HepG2 (cell line): Measurements from ENCODE around the gene CSNK1D. TPM values are rescaled to one million over a fixed set of nuclear protein-coding genes. Genes with fewer than 3 reads are reported as not detected.

Experiments used
- DR1 ChIP-seq: sonication (generic); formaldehyde crosslinking; IDR thresholded peaks from 2 replicates; pipeline ENCODE4 v1.8.0; 2021; ENCODE audit warnings: mild to moderate bottlenecking, missing genetic modification reagents, inconsistent platforms
- ISL2 ChIP-seq: sonication (generic); formaldehyde crosslinking; IDR thresholded peaks from 2 replicates; pipeline ENCODE4 v1.5.0; 2020; ENCODE audit warnings: missing genetic modification reagents
- MATR3 ChIP-seq: sonication (generic); formaldehyde crosslinking; IDR thresholded peaks from 2 replicates; pipeline ENCODE4 v1.4.0; 2020; ENCODE audit warnings: missing genetic modification reagents
- MYNN ChIP-seq: sonication (generic); formaldehyde crosslinking; IDR thresholded peaks from 2 replicates; pipeline ENCODE4 v1.4.0; 2020; ENCODE audit warnings: mild to moderate bottlenecking, low read depth, missing genetic modification reagents
- PHF5A ChIP-seq: IDR thresholded peaks from one replicate; pipeline ENCODE4 v1.6.1; 2018; ENCODE audit warnings: low read depth, missing genetic modification reagents; ENCODE audit not compliant: unreplicated experiment
- SMC3 ChIP-seq: IDR thresholded peaks from 2 replicates; pipeline ENCODE4 v1.6.1; 2011; ENCODE audit warnings: low read length, improper control_type of control experiment
- ZBTB21 ChIP-seq: sonication (generic); formaldehyde crosslinking; IDR thresholded peaks from 2 replicates; pipeline ENCODE4 v1.4.0; 2020; ENCODE audit warnings: missing genetic modification reagents
- ZBTB3 ChIP-seq: sonication (generic); formaldehyde crosslinking; IDR thresholded peaks from 2 replicates; pipeline ENCODE4 v1.4.0; 2020; ENCODE audit warnings: low read depth, mild to moderate bottlenecking, moderate library complexity, missing genetic modification reagents, borderline replicate concordance
- ZNF414 ChIP-seq: sonication (generic); formaldehyde crosslinking; IDR thresholded peaks from 2 replicates; pipeline ENCODE4 v1.5.0; 2020; ENCODE audit warnings: missing genetic modification reagents
- ZNF678 ChIP-seq: sonication (generic); formaldehyde crosslinking; IDR thresholded peaks from 2 replicates; pipeline ENCODE4 v1.4.0; 2020; ENCODE audit warnings: mild to moderate bottlenecking, missing genetic modification reagents
- ZNF780A ChIP-seq: sonication (generic); formaldehyde crosslinking; IDR thresholded peaks from 2 replicates; pipeline ENCODE4 v1.8.0; 2022; ENCODE audit warnings: mild to moderate bottlenecking, missing genetic modification reagents, moderate library complexity
- polyA plus RNA-seq, 8 experiments: library from polyadenylated mRNA; depleted of rRNA in 3 of 8; stranded (reverse) in 7 of 8; unstranded in 1 of 8; fragments of >200 nt; fragmentation: Illumina TruSeq in 4 of 8; extraction: Trizol in 4 of 8; gene quantifications; 2 replicates each; pipeline versions ENCODE4 v1.2.1 to v1.2.3, GENCODE V29; 2011 to 2016; ENCODE audit warnings: low read depth in 4 of 8, missing spikeins in 1 of 8, mixed read lengths in 1 of 8; ENCODE audit not compliant: insufficient read depth in 1 of 8
- total RNA-seq, 5 experiments: library from RNA; depleted of rRNA; stranded (reverse); fragments of >200 nt; fragmentation: Illumina TruSeq; extraction: Trizol; gene quantifications; 2 replicates each; pipeline ENCODE4 v1.2.3, GENCODE V29; 2016; ENCODE audit warnings: low read depth in 1 of 5
- TF ChIP-seq, protein P1 (sequence below): sonication (generic); formaldehyde crosslinking; IDR thresholded peaks from 2 replicates; pipeline ENCODE4 v1.5.0; 2020; ENCODE audit warnings: mild to moderate bottlenecking, missing genetic modification reagents
- TF ChIP-seq, protein P2 (sequence below): sonication (generic); formaldehyde crosslinking; IDR thresholded peaks from 2 replicates; pipeline ENCODE4 v1.9.0; 2021; ENCODE audit warnings: mild to moderate bottlenecking, missing genetic modification reagents
- TF ChIP-seq, protein P3 (sequence below): sonication (generic); formaldehyde crosslinking; IDR thresholded peaks from 2 replicates; pipeline ENCODE4 v1.8.1; 2022; ENCODE audit warnings: low read depth, mild to moderate bottlenecking, missing genetic modification reagents
- TF ChIP-seq, protein P4 (sequence below): sonication (generic); formaldehyde crosslinking; IDR thresholded peaks from 2 replicates; pipeline ENCODE4 v1.8.0; 2022; ENCODE audit warnings: missing genetic modification reagents, mild to moderate bottlenecking, inconsistent platforms, borderline replicate concordance

CSNK1D gene
- total and polyA plus RNA-seq, 2 of the 13 experiments (the other 11 are each of a cell fraction or from before 2014, with no cell fraction given), result 31.5 to 128 TPM

- TF ChIP-seq, protein P1, sequence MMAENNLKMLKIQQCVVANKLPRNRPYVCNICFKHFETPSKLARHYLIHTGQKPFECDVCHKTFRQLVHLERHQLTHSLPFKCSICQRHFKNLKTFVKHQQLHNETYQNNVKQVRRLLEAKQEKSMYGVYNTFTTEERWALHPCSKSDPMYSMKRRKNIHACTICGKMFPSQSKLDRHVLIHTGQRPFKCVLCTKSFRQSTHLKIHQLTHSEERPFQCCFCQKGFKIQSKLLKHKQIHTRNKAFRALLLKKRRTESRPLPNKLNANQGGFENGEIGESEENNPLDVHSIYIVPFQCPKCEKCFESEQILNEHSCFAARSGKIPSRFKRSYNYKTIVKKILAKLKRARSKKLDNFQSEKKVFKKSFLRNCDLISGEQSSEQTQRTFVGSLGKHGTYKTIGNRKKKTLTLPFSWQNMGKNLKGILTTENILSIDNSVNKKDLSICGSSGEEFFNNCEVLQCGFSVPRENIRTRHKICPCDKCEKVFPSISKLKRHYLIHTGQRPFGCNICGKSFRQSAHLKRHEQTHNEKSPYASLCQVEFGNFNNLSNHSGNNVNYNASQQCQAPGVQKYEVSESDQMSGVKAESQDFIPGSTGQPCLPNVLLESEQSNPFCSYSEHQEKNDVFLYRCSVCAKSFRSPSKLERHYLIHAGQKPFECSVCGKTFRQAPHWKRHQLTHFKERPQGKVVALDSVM (CRISPR knock-in tag), result no peak; the same call in 1 of the 2 replicates
- TF ChIP-seq, protein P2, sequence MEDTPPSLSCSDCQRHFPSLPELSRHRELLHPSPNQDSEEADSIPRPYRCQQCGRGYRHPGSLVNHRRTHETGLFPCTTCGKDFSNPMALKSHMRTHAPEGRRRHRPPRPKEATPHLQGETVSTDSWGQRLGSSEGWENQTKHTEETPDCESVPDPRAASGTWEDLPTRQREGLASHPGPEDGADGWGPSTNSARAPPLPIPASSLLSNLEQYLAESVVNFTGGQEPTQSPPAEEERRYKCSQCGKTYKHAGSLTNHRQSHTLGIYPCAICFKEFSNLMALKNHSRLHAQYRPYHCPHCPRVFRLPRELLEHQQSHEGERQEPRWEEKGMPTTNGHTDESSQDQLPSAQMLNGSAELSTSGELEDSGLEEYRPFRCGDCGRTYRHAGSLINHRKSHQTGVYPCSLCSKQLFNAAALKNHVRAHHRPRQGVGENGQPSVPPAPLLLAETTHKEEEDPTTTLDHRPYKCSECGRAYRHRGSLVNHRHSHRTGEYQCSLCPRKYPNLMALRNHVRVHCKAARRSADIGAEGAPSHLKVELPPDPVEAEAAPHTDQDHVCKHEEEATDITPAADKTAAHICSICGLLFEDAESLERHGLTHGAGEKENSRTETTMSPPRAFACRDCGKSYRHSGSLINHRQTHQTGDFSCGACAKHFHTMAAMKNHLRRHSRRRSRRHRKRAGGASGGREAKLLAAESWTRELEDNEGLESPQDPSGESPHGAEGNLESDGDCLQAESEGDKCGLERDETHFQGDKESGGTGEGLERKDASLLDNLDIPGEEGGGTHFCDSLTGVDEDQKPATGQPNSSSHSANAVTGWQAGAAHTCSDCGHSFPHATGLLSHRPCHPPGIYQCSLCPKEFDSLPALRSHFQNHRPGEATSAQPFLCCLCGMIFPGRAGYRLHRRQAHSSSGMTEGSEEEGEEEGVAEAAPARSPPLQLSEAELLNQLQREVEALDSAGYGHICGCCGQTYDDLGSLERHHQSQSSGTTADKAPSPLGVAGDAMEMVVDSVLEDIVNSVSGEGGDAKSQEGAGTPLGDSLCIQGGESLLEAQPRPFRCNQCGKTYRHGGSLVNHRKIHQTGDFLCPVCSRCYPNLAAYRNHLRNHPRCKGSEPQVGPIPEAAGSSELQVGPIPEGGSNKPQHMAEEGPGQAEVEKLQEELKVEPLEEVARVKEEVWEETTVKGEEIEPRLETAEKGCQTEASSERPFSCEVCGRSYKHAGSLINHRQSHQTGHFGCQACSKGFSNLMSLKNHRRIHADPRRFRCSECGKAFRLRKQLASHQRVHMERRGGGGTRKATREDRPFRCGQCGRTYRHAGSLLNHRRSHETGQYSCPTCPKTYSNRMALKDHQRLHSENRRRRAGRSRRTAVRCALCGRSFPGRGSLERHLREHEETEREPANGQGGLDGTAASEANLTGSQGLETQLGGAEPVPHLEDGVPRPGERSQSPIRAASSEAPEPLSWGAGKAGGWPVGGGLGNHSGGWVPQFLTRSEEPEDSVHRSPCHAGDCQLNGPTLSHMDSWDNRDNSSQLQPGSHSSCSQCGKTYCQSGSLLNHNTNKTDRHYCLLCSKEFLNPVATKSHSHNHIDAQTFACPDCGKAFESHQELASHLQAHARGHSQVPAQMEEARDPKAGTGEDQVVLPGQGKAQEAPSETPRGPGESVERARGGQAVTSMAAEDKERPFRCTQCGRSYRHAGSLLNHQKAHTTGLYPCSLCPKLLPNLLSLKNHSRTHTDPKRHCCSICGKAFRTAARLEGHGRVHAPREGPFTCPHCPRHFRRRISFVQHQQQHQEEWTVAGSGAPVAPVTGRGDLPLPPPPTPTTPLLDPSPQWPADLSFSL (CRISPR knock-in tag), result no peak
- TF ChIP-seq ZNF780A (CRISPR knock-in tag) (no peak), PHF5A (CRISPR knock-in tag) (no peak), MATR3 (CRISPR knock-in tag) (no peak), ZNF414 (CRISPR knock-in tag) (0 out of 2 replicates have a peak, but pooled peaks have one; percentile 12), ZNF678 (CRISPR knock-in tag) (0 out of 2 replicates have a peak, but pooled peaks have one; percentile 15), ZBTB21 (CRISPR knock-in tag) (no peak), ISL2 (CRISPR knock-in tag) (no peak; the same call in 1 of the 2 replicates), SMC3 (no peak), ZBTB3 (CRISPR knock-in tag) (no peak), MYNN (no peak), DR1 (CRISPR knock-in tag) (0 out of 2 replicates have a peak, but pooled peaks have one; percentile 40)
- TF ChIP-seq, protein P3, sequence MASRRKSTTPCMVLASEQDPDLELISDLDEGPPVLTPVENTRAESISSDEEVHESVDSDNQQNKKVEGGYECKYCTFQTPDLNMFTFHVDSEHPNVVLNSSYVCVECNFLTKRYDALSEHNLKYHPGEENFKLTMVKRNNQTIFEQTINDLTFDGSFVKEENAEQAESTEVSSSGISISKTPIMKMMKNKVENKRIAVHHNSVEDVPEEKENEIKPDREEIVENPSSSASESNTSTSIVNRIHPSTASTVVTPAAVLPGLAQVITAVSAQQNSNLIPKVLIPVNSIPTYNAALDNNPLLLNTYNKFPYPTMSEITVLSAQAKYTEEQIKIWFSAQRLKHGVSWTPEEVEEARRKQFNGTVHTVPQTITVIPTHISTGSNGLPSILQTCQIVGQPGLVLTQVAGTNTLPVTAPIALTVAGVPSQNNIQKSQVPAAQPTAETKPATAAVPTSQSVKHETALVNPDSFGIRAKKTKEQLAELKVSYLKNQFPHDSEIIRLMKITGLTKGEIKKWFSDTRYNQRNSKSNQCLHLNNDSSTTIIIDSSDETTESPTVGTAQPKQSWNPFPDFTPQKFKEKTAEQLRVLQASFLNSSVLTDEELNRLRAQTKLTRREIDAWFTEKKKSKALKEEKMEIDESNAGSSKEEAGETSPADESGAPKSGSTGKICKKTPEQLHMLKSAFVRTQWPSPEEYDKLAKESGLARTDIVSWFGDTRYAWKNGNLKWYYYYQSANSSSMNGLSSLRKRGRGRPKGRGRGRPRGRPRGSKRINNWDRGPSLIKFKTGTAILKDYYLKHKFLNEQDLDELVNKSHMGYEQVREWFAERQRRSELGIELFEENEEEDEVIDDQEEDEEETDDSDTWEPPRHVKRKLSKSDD (CRISPR knock-in tag), result peak; percentile 32; the same call in 1 of the 2 replicates
- TF ChIP-seq, protein P4, sequence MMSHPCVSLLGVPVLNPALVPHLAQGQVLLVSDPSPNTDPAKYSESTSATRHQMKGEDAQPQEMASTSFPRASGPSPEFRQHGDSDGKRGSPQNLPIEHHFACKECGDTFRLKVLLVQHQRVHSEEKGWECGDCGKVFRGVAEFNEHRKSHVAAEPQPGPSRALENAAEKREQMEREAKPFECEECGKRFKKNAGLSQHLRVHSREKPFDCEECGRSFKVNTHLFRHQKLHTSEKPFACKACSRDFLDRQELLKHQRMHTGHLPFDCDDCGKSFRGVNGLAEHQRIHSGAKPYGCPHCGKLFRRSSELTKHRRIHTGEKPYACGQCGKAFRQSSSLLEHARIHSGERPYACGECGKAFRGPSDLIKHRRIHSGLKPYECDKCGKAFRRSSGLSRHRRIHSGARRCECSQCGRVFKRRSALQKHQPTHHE (CRISPR knock-in tag), result peak; percentile 91; the same call in 1 of the 2 replicates
Observed at GRCh38 chr17:82317394-82318168, 44.1 kb upstream of the CSNK1D start, which contains the start of gene CD7 (continued).
